ENCODE measurements around the gene MEGF6.

MEGF6 gene

GRCh38 chr1:3499611-3500010 lies 111.7 kb downstream of the MEGF6 start:
- no peaks in the 10 kb centered on the region for H3F3A ChIP-seq (ENCODE audit: control insufficient read depth, insufficient read depth)
- no peaks in the 10 kb centered on the region for H3K4me1 ChIP-seq (ENCODE audit: control insufficient read depth, low read length)
- H3K4me2 ChIP-seq (ENCODE audit: low read length), result no peak overlapping the region
- H3K36me3 ChIP-seq (ENCODE audit: control insufficient read depth, low read length), result no peaks in the 10 kb centered on the region
- no peaks in the 10 kb centered on the region for H3K79me2 ChIP-seq (ENCODE audit: control insufficient read depth, low read length)
- no peaks in the 10 kb centered on the region for H3K27me3 ChIP-seq (ENCODE audit: control insufficient read depth, low read length)
- H3K9me2 ChIP-seq (replicated peaks; ENCODE audit: control insufficient read depth, low read length), result no peaks in the 10 kb centered on the region
- TF ChIP-seq CTCF (IDR thresholded peaks at IDR 0.05; ENCODE audit: low read depth, low read length, poor library complexity, severe bottlenecking) (no peak), EZH2phosphoT487 (IDR thresholded peaks at IDR 0.05; ENCODE audit: borderline replicate concordance, low read length) (no peak)
- H3K9me3 ChIP-seq (ENCODE audit: control insufficient read depth, insufficient read depth, low read length), result no peaks in the 10 kb centered on the region
- H3K27ac ChIP-seq (ENCODE audit: low read depth, low read length), result no peak overlapping the region
- H3K4me3 ChIP-seq (ENCODE audit: low read length), result no peak overlapping the region
- H4K20me1 ChIP-seq (ENCODE audit: control insufficient read depth, insufficient read depth, low read depth, low read length), result no peaks in the 10 kb centered on the region

- Histone ChIP-seq H3K4me1 (ENCODE audit: control insufficient read depth, low read length) (no peaks in the 10 kb centered on the region), H3K4me2 (ENCODE audit: low read length) (no peak overlapping the region), H3K9me2 (replicated peaks; ENCODE audit: control insufficient read depth, low read length) (no peaks in the 10 kb centered on the region), H3F3A (ENCODE audit: control insufficient read depth, insufficient read depth) (no peaks in the 10 kb centered on the region), H3K79me2 (ENCODE audit: control insufficient read depth, low read length) (no peaks in the 10 kb centered on the region), H4K20me1 (ENCODE audit: control insufficient read depth, insufficient read depth, low read depth, low read length) (no peaks in the 10 kb centered on the region), H3K9me3 (ENCODE audit: control insufficient read depth, insufficient read depth, low read length) (no peaks in the 10 kb centered on the region), H3K4me3 (ENCODE audit: low read length) (no peak overlapping the region), H3K27ac (ENCODE audit: low read depth, low read length) (no peak overlapping the region), H3K27me3 (ENCODE audit: control insufficient read depth, low read length) (no peaks in the 10 kb centered on the region), H3K36me3 (ENCODE audit: control insufficient read depth, low read length) (no peaks in the 10 kb centered on the region)
- TF ChIP-seq EZH2phosphoT487 (IDR thresholded peaks at IDR 0.05; ENCODE audit: borderline replicate concordance, low read length), result no peak
- TF ChIP-seq CTCF (IDR thresholded peaks at IDR 0.05; ENCODE audit: low read depth, low read length, poor library complexity, severe bottlenecking), result no peak
These were observed 112.3 kb downstream of the MEGF6 start for GRCh38 chr1:3498986-3499385.

- no peaks in the 10 kb centered on the region for H3K9me3 ChIP-seq (ENCODE audit: control insufficient read depth, insufficient read depth, low read length)
- H3K36me3 ChIP-seq (ENCODE audit: control insufficient read depth, low read length), result no peaks in the 10 kb centered on the region
- H3K79me2 ChIP-seq (ENCODE audit: control insufficient read depth, low read length), result no peaks in the 10 kb centered on the region
- no peak overlapping the region for H3K4me2 ChIP-seq (ENCODE audit: low read length)
- no peaks in the 10 kb centered on the region for H3K27me3 ChIP-seq (ENCODE audit: control insufficient read depth, low read length)
- H4K20me1 ChIP-seq (ENCODE audit: control insufficient read depth, insufficient read depth, low read depth, low read length), result no peaks in the 10 kb centered on the region
- H3K27ac ChIP-seq (ENCODE audit: low read depth, low read length), result no peak overlapping the region
- H3K4me3 ChIP-seq (ENCODE audit: low read length), result no peak overlapping the region
- H3K4me1 ChIP-seq (ENCODE audit: control insufficient read depth, low read length), result no peaks in the 10 kb centered on the region
- TF ChIP-seq EZH2phosphoT487 (IDR thresholded peaks at IDR 0.05; ENCODE audit: borderline replicate concordance, low read length) (no peak), CTCF (IDR thresholded peaks at IDR 0.05; ENCODE audit: low read depth, low read length, poor library complexity, severe bottlenecking) (no peak)
- no peaks in the 10 kb centered on the region for H3K9me2 ChIP-seq (replicated peaks; ENCODE audit: control insufficient read depth, low read length)
- no peaks in the 10 kb centered on the region for H3F3A ChIP-seq (ENCODE audit: control insufficient read depth, insufficient read depth)
These were observed 112.9 kb downstream of the MEGF6 start for GRCh38 chr1:3498246-3498930.
